Hematopoietic multipotent progenitor cell treated with erythropoietin and hydrocortisone succinate and interleukin-3 and kit ligand, for 6 days (in vitro differentiated cells): ENCODE results near the gene UGDH.
"Not testable (repeated sequence)": the region's sequence is repeated elsewhere in the genome, so short reads cannot be mapped to it uniquely, and the experiment has no call there.

Experiments
- DNase-seq: peaks from one replicate; pipeline ENCODE4 v3.0.0-alpha.2; 2015

The UGDH gene

GRCh38 chr4:39527296-39528060 is at the start of gene UGDH:
TSS of gene UGDH (minus strand) at chr4:39527439. CDS start at chr4:39521512, 5,927 bp downstream.
- peak; percentile 96 for DNase-seq

DNA sequence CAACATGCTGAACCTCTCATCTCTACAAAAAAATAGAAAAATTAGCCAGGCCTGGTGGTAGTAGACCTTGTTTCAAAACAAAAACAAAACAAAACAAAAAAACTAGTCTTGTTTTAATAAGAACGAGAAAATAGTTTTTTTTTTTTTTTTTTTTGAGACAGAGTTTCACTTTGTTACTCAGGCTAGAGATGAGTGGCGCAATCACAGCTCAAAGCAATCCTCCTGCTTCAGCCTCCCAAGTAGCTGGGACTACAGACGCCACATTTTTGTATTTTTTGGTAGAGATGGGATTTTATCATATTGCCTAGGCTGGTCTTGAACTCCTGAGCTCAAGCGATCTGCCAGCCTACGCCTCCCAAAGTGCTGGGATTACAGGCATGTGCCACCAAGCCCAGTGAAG is 47.7 kb upstream of the UGDH start:
- DNase-seq, result no peak

GRCh38 chr4:39571504-39571903 is 44.3 kb upstream of the UGDH start:
- DNase-seq, result no peak

DNA sequence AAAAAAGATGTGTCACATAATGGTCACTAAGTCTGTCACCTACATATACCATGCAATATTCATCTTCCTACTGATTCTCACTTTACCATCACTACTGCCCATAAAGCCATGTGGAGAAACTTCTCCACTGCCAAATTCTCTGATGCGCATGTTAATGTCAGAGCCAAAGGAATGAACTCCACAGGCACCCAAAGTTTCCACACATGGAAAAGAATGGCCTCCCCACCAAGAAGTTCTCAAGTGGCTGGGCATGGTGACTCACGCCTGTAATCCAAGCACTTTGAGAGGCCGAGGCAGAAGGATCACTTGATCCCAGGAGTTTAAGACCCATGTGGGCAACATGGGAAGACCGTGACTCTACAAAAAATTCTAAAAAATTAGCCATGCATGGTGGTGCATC is 43.8 kb upstream of the UGDH start:
- no peak for DNase-seq

DNA sequence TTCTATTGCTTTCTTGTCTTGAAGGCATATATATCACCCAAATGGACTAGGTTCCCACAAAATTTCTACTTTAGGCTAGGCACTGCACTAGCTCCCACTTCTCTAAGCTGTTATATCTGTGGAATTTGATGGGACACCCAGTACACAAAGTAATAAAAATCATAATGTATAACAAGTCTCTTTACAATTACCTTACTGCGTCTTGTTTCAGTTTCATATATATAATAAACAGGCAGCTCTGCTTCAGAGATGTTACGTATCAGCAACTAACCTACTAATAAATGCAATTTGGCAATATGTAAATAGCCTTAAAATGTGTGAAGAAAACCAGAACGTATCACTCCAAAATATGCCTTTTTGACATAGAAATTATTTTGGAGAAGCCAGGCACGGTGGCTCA is 42.0 kb upstream of the UGDH start:
- no peak for DNase-seq

- no peak for DNase-seq
Observed at GRCh38 chr4:39568805-39569204, 41.6 kb upstream of the UGDH start.

GRCh38 chr4:39565878-39566600 is 38.8 kb upstream of the UGDH start:
- DNase-seq, result no peak

DNA sequence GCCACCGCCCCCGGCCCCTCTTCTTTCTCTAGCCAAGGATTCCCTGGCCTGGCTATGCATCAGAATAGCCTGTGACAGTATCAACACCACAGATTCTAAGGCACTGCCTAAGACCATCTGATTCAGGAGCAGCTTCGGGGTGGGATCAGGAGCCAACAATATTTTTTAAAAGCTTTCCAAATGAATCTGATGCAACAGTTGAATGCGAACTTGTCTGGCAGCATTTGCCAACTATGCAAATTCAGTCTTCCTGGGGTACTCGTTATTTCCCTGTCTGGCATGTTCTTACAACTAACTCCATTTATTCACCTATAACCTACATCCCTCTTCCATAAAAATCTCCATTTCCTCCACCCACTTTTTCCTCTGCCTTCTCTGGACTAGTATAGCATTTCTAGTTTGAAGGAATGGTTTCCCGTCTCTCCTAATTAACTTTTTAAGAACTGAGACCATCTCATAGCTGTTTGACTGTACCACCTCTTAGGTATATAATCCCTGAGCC is 36.2 kb upstream of the UGDH start:
- no peak for DNase-seq

GRCh38 chr4:39562792-39563191 is 35.6 kb upstream of the UGDH start:
- DNase-seq, result no peak

GRCh38 chr4:39559626-39560025 is 32.4 kb upstream of the UGDH start:
- DNase-seq, result no peak

- DNase-seq, result no peak
Observed at GRCh38 chr4:39555472-39555871, 28.2 kb upstream of the UGDH start.

GRCh38 chr4:39548425-39549067 is 21.3 kb upstream of the UGDH start:
- no peak for DNase-seq

DNA sequence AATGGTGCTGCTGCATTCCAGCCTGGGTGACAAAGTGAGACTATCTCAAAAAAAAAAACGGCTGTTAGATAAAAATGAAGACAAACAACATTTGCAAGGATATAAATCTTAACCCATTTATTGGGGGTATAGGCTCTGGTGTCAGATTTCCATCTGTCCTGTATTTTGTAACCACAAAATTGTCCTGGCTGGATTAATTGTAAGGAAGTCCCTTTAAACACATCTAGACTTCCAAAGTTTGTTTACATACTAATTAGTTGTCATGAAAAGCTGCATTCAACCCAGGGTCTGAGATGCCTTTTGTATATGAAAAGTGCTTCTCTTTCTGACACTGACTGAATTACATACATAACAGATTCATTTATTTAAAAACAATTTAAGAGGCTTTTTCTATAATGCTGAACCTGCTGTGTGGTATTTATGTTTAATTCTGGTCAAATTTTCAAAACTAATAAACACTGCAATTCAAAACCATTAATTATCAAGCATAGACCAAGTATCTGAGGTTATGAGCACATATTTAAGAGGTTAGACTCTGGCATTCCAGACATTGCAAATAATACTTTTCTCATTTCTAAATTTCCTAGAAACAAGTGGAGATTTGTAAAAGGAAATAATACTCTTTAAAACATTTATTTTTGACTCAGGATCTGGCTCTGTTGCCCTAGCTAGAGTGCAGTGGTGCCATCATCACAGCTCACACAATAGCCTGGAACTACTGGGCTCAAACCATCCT is 17.5 kb upstream of the UGDH start:
- DNase-seq, result no peak

DNA sequence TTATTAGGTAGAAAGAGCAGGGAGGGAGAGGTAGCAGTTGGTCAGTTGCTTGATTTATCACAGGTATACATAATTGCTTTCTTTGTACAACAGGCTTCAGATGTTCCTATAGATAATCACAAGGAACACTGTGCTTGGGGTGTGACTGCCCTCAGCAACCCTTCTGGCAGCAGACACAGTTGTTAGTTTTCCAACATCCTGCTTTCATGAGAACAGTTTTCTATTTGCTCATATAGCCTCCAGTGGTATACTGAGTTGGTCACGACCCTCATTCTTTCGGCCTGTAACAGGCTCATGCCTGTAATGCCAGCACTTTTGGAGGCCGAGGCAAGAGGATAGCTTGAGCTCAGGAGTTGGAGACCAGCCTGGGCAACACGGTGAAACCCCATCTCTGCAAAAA is 16.8 kb upstream of the UGDH start:
- not testable (repeated sequence) for DNase-seq

GRCh38 chr4:39543034-39543433 is 15.8 kb upstream of the UGDH start:
- DNase-seq, result no peak

GRCh38 chr4:39542611-39543012 is 15.4 kb upstream of the UGDH start:
- no peak for DNase-seq

- DNase-seq, result no peak
Observed at GRCh38 chr4:39541987-39542610, 14.9 kb upstream of the UGDH start.

GRCh38 chr4:39539089-39539611 is 11.9 kb upstream of the UGDH start:
- no peak for DNase-seq

- DNase-seq, result no peak
Observed at GRCh38 chr4:39533541-39533940, 6.3 kb upstream of the UGDH start.

- not testable (repeated sequence) for DNase-seq
Observed at GRCh38 chr4:39532237-39532636, 5.0 kb upstream of the UGDH start.

DNA sequence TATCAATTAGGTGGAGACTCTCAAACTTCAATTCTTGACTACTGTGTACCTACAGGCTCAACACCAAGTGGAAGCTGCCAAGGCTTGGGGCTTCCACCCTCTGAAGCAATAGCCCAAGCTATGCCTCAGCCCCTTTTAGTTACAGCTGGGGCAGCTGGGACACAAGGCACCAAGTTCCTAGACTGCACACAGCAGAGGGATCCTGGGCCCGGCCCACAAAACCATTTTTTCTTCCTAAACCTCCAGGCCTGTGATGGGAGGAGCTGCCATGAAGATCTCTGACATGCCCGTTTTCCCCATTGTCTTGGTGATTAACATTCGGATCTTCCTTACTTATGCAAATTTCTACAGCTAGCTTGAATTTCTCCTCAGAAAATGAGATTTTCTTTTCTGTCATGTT is 3.4 kb upstream of the UGDH start:
- no peak for DNase-seq

DNA sequence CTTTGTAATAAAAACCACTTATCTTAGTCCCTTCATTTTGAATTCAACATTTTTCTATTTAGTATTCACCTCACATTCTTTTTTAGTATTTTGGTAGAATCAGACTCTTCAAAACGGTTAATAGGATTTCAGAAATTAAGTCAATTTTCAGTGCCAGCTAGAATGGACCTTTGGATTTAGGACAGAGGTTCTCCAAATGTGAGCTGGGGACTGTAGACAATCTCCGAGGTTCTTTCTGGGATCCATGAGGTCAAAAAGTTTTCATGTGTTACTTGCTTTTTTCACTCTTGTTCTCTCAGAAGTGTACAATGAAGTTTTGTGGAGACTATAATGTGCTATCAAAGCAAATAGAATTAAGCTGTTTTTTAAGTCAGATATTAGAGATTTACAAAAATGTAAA is 2.3 kb upstream of the UGDH start:
- no peak for DNase-seq
